SIG-M5 treated with dmso at 0.1 percent for 504 hours (cell line): ENCODE results near the gene IRAG1.

Source experiments
- DNase-seq: peaks from one replicate; lab custom pipeline; 2025; ENCODE audit not compliant: unreplicated experiment; lab: John Stamatoyannopoulos, UW

Gene IRAG1

DNA sequence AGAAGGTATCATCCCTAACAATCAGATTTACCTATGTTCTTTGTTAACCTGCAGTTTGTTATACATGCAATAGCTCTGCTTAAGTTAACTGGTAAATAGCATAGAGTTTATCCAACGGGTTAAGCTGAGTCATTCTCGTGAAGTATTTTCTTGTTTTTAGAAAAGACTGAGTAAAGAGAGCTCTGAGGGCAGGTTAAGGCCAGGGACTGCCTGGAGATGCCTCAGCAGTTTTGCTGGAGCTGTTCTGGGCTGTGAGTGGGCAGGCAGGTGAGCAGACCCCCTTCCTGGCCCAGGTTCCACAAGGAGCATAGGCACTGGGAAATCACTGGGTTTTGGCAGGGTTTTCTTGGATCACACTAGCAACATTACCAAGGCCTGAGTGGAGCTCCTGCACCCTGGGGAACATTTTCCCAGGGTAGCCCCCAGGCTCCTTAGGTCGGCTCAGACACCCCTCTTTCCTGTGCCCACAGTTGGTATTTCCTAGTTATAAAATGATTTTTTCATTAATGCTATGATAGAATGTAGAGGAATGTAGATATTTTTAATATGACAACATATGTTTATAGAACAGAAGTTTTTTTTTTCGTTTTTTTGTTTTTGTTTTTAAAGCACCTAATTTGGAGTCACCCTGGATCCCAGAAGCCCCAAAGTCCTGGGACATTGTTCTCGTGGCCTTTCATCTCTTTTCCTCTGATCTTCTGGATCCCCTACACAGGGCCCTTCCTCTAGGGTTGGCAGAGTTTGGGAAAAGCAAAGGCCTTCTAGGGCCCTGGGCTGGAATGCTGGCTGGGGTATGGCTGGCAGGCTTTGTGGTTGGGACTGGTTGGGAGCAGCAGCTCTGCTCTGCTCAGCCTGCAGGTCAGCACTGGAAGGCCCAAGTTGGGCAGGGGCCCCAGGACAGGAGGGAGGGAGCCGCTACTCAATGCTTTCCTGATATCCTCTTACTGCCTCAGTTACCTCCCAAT is 26.7 kb downstream of the IRAG1 start:
- DNase-seq: no peak

DNA sequence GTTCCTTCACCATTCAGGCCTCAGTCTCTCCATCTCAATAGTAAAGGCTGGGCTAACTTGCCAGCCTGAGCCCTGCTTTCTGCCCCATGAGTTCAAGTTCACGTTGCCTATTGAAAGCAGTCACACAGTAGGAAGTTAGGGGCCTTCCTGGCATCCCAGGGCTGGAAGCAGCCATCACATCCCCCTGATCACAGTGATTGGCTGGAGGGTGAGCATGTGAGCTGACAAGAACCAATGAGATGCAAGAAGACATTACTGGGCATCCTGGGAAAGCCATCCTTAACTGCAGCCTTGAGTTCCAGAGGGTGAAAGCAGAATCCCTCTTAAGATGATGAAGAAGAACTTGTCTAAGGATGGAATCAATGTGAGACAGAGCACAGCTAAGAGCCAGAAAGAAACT is 29.1 kb downstream of the IRAG1 start:
- no peak for DNase-seq

- DNase-seq: no peak
Measured at GRCh38 chr11:10663990-10664389, 29.6 kb downstream of the IRAG1 start.

DNA sequence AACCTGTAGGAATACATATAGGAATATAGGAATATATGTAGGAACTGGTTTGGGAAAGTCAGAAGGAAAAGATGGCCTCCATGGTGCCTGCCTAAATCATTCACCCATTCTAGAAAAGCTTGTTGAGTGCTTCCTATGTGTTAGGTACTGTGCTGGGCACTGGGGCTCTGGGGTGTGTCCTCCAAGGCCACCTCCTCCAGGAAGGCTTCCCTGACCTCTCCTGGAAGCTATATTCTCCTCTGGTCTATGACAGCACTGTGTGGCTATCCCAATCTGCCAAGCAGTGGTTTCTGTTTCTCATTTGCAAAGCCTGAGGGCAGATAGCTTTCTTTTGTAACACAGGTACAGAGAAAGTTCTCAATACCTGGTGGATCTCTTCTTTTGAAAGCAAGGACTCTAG is 30.2 kb downstream of the IRAG1 start:
- DNase-seq: no peak

DNA sequence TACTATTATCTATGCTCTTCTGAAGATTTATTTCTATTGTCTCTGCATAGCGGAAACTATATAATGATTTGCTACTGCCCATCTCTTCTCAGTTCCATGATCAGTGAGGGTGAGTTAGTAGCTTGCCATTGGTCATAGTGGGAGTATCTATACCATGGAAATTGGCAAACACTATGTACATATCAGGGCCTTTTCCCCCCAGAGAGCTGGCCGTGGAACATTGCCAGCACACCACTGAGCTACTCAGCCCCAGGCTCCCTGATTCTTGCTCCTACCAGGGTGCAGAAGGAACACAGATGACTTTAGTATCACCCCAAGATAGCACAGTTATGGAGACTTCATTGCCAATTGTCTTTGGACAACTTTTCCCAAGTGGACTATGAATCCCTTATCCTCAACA is 33.2 kb downstream of the IRAG1 start:
- no peak for DNase-seq

DNA sequence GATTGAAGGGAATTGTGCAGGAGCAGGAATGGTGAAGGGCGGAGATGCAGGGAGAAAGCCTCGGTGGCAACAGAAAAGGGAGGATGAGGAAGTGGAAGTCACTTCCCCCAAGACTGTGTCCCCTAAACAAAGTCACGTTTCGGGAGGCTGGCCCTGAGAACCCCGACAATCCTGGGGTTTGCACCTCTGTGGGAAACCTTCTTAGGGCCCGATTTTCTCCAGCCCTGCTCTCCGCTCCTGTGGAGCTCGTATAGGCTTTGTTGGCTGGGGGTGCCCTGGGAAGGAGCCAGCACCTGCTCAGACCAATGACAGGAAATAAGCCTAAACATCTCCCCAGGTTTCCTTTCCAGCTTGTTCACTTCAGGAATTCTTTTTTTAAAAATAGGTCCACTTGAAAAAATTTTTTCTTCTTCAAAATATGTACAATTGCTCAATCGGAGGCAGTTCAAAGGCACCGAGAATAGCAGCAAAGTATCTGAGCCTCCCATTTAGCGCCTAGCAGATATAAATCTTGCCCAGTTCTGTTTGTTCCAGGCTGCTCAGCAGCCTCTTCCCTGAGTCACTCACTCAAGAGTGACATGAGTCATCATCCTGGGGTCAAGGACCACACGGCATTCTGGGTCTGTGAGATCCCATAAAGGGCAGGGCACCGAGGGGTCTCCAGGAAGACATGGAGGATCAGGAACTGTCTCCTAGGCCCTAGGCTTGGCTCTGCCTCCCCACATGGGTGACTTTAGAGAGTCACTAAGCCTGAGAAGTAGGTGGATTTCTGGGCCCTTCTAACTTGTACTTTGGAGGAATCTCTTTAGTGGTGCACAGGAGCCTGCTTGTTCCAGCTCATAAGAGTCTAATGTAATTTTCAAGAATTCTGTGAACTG is 34.0 kb downstream of the IRAG1 start:
- DNase-seq: peak; percentile 62

DNA sequence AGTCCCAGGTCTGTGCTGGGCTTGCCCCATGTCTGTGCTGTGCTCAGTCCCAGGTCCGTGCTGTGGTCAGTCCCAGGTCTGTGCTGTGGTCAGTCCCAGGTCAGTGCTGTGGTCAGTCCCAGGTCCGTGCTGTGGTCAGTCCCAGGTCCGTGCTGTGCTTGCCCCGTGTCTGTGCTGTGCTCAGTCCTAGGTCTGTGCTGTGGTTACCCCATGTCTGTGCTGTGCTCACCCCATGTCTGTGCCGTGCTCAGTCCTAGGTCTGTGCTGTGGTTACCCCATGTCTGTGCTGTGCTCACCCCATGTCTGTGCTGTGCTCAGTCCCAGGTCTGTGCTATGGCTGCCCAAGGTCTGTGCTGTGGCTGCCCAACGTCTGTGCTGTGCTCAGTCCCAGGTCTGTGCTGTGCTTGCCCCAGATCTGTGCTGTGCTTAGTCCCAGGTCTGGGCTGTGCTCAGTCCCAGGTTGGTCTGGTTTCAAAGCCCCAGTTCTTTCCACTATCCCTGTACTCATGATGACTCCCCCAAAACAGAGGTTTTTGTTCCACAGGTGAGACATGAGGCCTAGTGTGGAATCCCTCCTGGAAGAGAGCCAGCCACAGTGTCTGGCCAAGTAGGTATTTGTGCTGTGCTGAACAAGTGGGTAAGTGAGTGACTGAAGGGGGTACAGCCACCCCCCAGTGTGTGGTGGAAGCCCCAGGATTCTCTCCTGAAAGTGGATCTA is 34.8 kb downstream of the IRAG1 start:
- no peak for DNase-seq

- DNase-seq: no peak
Measured at GRCh38 chr11:10657308-10658271, 36.0 kb downstream of the IRAG1 start.

GRCh38 chr11:10655943-10656576 is 37.5 kb downstream of the IRAG1 start:
- DNase-seq: no peak

GRCh38 chr11:10655227-10655626 is 38.3 kb downstream of the IRAG1 start:
- peak; percentile 40 for DNase-seq

DNA sequence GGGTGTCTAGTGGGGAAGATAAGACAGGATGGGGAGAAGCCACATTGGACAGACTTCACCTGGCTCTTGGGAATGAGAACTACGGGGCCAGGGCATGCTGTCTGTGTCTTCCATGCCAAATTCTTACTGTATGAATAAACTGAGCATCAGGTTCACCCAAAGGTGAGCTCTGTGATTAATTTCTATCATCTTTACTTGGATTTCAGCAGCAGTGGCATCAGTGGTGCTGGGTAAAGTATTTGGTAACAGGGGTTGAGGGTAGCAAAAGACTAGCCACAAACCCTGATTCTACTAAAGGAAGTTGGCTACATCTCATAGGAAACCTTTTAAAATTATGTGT is 38.8 kb downstream of the IRAG1 start:
- DNase-seq: no peak

GRCh38 chr11:10653946-10654810 is 39.4 kb downstream of the IRAG1 start:
- peak; percentile 36 for DNase-seq

GRCh38 chr11:10653261-10653660 is 40.3 kb downstream of the IRAG1 start:
- no peak for DNase-seq

DNA sequence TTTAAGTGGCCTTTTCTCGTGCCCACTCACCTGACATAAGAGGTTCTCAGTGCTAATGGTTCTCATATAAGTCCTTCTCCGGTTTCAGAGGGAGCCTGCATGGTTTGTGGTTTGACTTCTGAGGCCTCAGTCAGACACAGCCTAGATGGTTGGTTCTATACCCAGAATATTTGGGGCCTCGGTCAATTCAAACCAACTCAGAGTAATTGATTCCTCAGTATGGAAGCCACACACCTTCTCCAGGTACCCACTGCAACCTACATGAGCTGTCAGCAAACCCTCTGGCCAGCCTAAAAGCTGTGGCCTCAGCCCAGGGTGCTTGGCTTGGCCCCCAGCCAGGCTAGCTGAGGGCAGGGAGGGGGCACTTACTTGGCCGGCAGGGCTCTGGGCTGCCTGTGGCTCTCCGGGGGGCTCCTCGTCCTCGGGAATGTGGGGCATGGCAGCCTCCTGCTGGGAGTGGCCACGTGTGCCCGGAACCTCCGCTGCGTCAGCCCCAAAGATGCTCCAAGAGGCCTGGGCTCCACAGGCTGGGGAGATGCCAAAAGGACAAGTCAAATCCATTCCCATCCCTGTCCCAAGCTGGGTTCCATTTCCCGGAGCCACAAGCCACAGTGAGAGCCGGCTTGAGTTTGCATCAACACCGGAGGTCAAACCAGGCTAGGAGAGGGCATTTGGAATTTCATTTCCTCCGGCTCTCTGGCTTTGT is 41.7 kb downstream of the IRAG1 start:
- no peak for DNase-seq

GRCh38 chr11:10650630-10651029 is 42.9 kb downstream of the IRAG1 start:
- no peak for DNase-seq

DNA sequence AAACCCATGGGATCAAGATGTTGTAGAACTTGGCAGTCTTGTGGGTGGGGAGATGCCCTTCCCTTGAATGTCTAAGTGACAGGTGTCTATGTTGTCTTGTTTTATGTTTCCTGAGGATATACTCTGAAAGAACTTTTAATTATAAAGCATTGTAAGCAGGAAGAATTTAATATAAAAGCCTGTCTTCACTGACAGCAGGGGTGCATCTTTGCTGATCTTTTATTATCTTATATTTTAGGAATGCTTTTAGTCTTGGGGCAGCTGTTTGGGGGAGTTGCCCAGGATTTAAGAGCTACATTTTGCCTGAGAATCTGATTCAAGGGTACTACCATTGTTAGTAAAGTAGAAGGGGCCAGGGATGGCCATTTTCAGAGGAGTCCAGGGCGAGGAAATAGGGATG is 43.4 kb downstream of the IRAG1 start:
- DNase-seq: no peak

GRCh38 chr11:10648871-10649270 is 44.7 kb downstream of the IRAG1 start:
- DNase-seq: no peak

DNA sequence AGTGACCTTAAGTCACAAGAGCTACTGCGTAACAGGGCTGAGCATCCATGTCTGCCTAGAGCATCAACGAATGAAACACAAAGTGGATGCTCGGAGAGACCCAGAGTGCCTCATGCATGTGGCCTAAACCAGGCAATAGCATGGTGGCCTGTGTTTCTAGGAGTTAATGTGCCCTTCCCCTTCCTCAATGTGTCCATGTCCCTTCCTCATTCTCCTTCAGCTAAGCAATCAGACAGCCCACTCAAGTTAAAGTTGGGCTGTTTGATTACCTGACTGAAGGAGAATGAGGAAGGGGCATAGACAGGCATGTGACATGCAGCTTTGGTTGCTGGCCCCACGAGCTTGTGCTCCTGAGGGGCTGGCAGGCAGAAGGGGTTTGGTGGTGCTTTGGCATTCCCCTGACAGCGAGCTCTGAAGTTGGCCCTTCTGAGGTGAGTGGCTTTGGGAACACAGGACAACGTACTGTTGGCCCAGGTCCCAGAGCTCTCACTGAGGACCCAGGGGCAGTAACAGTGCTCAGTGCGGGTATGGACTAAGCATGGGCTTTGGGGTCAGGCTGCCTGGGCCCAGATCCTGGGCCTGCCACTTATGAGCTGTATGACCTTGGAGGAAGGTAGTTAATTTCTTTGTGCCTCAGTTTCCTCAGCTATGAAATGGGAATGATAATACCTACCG is 46.7 kb downstream of the IRAG1 start:
- no peak for DNase-seq
